HG03066 (cell line): ENCODE data around the gene C16orf87.

Source experiments
- ATAC-seq: cut with Tn5 transposase; IDR thresholded peaks from one replicate; pipeline ENCODE4 v1.9.1; 2021; ENCODE audit warnings: low read depth; ENCODE audit not compliant: unreplicated experiment

Gene C16orf87

DNA sequence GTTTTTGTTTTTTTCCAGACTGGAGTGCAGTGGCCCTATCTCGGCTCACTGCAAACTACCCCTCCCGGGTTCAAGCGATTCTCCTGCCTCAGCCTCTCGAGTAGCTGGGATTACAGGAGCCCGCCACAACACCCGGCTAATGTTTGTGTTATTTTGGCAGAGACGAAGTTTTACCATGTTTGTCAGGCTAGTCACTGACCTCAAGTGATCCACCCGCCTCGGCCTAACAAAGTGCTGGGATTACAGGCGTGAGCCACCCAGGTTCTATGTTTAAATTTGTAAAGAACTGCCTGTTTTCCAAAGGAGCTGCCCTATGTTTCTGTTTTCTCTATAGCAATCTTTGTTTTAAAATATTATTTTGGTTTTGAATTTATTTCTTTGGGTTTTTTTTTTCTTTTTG lies 13.8 kb upstream of the C16orf87 start:
- no peak for ATAC-seq

DNA sequence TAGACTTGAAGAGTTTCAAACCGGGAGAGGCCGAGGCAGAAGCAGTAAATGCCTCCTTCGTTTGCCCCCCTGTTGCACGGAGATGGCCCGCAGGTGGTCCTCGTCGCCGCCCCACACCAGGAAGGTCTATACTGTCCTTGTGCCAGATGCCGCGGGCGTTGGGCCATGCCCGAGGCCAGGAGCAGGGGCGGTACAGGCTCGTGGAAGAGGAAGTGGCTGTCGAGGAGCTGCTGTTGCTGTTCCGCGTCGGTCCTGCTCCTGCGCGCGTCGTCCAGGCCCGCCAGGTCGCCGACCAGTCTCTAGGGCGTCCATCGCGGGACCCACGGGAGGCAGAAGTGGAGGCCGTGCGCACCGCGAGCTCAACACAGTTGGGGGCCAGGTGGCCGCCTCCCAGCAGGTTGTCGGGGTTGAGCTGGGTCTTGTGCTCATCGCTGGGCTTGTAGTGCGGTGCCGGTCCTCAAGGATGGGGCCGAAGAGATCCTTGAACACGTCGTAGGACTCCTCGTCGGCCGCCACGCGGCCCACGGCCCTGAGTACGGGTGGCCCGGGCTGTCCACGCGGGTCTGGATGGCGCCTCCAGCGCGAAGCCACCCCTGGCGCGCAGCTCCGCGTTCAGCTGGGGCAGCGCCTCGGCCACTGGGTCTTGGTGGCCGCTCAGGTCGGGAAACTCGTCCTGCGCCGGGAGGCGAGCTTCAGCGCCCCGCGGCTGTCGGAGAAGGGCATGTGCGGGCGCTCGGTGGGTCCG lies 13.1 kb upstream of the C16orf87 start:
- ATAC-seq = no peak

DNA sequence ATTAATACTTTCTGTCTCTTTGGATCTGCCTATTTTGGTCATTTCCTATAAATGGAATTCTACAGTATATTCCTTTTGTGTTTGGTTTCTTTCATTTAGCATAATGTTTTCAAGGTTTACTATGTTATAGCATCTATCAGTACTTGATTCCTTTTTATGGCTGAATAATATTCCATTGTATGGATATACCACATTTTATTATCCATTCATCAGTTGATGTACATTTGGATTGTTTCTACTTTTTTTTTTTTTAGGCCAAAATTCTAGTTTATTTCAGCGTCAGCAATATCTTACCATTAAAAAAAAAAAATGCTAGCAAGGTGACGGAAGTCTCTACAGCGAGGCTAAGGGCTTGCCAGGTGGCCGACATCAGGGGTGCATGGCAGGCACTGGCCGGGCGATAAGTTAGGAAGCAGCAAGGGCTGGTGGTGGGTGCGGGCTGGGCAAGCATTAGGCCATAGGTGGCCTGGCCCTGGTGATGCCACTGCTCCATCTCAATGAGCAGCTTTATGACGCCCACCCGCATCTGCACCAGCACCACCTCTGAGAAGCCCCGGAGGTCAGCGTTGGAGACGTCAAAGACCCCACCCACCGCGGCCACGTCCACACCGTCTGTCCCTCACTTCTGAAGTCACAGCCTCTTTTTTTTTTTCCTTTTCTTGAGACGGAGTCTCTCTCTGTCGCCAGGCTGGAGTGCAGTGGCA lies 11.4 kb upstream of the C16orf87 start:
- no peak for ATAC-seq

DNA sequence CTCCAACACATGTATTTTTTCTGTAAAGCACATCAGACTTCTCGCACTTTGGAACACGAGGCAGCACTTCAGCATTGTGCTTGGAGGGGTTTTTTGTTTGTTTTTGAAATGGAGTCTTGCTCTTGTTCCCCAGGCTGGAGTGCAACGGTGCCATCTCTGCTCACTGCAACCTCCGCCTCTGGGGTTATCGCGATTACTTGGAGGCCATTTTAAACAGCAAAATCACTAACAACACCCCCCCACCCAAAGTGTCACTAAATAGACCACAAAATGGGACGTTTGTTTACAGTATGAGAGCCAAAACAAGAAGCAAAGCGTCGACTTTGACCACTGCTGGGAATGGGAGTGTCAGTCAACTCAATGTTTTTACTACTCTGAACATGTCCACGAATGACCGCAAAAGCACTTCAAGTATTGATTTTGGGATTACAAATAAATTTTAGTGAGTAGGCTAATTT lies 9.0 kb upstream of the C16orf87 start:
- ATAC-seq = no peak

DNA sequence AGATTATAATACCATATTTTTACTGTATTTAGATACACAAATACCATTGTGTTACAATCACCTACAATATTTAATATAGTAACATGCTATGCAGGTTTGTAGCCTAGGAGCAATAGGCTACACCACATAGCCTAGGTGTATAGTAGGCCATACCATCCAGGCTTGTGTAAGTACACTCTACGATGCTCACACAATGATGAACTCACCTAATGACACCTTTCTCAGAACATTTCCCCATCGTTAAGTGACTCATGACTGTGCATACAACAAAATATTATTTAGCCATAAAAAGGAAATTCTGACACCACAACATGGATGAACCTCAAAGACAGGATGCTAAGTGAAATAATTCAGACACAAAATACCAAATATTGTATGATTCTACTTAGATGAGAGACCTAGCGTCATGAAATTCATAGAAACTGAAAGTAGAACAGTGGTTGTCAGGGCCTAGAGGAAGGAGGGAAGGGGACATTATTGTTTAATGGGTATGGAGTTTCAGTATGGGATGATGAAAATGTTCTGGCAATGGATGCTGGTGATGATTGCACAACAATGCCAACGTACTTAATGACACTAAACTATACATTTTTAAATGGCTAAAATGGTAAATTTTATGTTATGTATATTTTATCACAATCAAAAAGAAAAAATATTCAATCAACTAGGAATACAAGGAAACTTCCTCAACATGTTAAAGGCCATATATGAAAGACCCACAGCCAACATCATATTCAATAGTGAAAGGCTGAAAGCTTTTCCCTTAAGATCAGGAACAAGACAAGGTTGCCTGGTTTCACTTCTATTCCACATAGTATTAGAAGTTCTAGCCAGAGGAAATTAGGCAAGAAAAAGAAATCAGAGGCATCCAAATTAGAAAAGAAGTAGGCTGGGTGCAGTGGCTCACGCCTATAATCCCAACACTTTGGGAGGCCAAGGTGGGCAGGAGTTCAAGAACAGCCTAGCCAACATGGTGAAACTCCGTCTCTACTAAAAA lies 5.9 kb upstream of the C16orf87 start:
- no peak for ATAC-seq

DNA sequence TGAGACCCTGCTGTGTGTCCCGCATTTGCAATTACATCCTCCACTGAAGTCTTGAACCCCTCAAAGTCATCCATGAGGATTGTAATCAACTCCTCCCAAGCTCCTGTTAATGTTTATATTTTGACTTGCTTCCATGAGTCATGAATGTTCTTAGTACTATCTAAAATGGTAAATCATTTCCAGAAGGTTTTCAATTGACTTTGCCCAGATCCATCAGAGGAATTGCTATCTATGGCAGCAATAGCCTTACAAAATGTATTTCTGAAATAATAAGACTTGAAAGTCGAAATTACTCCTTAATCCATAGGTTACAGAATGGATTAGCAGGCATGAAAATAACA lies 2.5 kb upstream of the C16orf87 start:
- no peak for ATAC-seq

DNA sequence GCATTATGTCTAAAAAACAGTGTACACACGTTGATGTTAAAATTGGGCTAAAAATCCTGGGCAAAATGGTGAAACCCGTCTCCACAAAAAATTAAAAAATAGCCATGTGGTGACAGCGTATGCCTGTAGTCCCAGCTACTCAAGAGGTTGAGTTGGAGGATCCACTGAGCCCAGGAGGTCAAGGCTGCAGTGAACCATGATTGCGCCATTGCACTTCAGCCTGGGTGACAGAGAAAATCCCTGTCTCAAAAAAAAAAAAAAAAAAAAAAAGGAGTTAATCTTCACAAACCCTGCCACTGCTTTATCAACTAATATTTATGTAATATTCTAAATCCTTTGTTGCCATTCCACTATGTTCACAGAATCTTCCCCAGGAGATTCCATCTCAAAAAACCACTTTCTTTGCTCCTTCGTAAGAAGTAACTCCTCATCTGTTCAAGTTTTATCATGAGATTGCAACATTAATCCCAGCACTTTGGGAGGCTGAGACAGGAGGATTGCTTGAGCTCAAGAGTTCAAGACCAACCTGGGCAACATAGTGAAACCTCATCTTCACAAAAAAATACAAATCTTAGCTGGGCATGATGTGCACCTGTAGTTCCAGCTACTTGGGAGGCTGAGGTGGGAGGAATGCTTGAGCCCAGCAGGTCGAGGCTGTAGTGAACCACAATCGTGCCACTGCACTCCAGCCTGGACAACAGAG lies 1.9 kb upstream of the C16orf87 start:
- ATAC-seq = no peak

DNA sequence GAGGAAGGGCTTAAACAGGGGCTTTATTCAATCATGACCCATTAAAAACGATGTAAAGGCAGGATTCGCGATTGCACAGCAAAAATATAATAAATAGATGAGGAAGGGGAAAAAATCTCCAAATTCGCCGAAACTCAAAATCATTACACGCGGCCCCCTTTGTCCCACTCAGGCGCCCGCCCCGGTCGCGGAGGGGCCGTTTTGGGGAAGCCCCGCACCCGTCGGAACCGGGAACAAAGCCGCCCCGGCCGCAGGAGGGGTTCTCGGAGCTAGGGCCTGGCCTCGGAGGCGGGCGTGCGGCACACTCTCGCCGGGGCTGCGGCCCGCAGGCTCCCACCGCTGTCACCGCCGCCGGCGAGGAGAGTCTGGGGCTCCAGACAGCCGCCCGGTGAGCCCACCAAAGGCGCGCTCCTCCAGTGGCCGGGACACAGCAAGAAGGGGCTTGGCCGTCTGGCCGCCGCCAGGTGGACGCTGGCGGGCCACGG lies 521 bp downstream of the C16orf87 start:
- peak; percentile 22 for ATAC-seq

DNA sequence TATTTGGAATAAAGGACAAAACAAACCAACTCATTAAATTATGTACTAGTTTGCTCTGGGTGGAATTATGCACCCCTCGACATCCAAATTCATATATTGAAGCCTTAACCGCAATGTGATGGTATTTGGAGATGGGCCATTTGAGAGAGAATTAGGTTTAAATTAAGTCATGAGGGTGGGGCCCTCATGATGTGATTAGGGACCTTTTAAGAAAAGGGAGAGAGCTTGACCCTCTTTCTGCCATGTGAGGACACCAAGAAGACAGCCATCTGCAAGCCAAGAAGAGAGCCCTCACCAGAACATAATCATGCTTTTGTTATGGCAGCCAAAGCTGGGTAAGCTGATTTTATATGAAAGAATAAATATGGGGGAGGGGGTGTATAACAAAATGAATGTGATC lies 2.0 kb downstream of the C16orf87 start:
- no peak for ATAC-seq

DNA sequence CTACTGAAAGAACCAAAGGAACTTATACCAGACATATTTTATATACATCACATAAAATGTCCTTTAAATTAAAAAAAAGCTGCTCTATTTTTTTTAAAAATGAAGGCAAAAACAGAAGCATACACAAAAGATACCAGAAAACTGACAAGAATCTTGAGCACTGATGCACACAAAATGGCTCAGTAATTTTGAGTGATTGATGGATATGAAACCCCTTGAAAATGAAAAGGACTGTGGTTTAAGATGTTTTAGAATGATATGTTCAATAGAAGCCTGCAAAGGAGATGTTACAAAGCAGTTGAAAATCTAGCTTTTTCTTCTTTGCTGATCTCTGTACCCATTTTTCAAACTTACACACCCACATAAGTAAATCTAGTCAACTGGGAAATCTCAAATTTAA lies 2.7 kb downstream of the C16orf87 start:
- no peak for ATAC-seq

DNA sequence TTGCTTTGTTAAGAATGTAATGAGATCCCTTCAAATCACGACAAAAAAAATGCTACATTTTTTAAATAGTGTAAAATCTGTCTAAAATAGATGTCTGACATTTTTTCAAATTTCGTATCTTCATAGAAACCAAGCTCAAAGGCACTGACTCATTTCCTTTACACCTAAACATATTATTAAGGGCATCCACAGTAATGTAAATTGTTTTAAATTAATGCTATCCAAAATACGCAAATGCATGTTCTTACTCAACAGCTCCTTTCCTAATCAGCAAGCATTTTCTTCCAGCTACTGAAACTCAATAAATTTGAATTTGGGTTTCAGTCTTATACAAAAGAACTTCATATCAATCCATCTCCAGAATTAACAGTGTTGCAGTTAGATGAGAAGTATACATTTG lies 4.3 kb downstream of the C16orf87 start:
- no peak for ATAC-seq

DNA sequence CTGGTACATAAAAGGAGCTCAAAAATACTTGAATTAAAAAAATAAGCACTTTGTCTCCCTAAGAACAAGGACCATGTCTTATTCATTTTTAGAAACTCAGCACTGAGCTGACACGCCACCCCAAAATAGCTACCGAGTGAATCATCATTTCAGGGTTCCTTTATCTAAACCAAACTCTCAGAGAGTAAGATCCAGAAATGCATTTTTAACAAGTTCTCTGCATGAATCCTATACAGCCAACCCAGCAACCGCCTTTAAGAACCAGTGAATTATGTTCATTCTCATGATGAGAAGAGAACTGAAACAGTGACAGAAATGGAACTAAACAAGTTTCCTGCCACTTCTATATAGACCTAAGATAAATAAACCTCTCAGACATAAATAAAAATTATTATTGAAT lies 8.7 kb downstream of the C16orf87 start:
- ATAC-seq = no peak

DNA sequence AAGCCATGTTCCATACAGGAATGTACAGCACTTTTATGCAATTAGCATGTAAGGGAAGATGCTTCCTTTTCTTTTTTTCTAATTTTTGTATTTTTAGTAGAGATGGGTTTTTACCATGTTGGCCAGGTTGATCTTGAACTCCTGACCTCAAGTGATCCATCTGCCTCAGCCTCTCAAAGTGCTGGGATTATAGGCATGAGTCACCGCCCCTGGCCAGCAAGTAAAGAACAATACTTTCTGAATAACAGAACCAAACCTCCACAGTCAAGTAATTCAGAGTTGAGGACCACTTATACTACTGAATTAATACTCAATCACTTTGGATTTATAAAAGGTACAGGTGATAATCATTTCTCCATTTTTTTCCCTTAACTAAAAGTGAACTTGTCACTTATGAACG lies 13.0 kb downstream of the C16orf87 start:
- ATAC-seq = no peak

DNA sequence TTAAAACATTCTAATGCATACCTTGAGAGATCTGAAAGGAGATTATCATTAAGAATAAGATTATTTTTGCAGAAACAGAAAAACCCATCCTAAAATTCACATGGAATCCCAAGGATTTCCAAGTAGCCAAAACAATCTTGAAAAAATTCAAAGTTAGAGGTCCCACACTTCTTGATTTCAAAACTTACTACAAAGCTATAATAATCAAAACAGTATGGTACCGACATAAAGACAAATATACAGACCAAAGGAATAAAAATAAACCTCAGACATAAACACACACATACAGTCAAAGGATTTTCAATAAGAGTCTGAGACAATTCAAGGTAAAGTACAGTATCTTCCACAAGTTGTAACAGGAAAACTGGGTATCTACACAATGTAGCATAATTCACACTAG lies 16.2 kb downstream of the C16orf87 start:
- no peak for ATAC-seq

DNA sequence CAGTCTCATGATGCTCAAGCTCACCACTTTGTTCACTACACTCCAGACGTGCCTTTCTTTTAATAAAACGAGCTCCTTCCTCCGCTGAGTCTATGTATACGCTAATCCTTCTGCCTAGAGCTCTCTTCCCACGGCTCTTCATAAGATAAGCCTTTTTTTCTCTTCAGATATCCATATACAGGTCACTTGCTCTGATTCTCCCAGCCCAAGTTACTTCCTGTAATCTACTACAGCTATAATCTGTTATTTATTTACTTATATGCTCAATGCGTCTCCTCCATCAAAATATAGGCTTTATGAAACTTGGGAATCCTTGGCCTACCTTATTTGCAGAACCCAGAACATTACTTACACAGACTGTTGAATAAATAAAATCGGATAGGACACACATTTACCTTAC lies 17.4 kb downstream of the C16orf87 start:
- no peak for ATAC-seq

DNA sequence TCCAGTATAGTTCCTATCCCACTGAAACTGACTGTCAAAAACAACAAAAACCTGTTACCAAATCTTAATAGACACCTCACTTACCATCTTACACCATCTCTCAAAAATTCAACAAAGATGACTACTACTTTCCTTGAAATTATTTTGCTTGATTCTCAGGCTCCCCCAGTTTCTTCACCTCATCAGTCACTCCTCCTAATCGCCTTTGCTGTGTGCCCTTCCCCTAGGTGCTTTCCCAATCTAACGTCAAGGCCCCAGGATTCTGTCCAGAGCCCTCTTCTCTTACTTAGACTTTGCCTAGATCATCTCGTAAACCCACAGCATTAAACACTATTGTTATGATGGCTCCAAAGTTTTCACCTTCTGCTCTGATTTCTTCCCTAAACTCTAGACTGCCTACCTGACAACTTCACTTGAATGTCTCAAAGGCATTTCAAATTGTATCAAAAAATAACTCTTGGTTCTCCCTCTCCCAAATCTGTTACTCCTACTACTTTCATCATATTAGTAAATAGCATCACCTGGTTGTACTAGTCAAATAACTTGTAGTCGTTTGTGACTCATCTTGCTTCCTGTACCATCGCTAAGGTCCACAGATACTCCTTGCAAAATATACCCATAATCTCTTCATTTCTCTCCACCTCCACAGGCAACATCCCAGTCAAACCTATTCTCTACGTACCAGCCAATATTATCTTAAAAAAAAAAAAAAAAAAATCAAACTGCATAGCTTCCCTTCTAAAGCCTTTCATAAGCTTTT lies 18.0 kb downstream of the C16orf87 start:
- no peak for ATAC-seq

DNA sequence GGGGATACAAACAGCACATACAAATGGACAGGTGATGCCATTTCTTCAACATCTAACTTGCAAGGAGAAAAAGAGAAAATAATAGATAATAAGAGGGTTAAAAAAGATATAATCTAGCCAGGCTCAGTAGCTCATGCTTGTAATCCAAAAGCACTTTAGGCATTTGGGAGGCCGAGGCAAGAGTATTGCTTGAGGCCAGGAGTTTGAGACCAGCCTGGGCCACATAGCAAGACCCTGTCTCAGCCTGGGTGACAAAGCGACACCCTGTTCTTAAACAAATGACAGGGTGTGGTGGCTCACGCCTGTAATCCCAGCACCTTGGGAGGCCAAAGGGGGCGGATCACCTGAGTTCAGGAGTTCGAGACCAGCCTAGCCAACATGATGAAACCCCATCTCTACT lies 19.3 kb downstream of the C16orf87 start:
- ATAC-seq = no peak

DNA sequence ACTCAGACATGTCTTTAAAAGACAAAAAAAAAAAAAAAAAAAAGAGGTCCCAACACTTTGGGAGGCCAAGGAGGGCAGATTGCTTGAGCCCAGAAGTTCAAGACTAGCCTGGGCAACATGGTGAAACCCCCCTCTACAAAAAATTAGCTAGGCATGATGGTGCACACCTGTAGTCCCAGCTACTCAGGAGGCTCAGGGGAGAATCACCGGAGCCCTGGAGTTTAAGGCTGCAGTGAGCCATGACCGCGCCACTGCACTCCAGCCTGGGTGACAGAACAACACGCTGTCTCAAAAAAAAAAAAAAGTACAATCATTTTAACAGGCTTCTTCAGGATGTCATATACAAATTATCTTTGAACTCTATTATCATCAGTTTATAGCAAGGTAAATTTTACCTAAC lies 22.0 kb downstream of the C16orf87 start:
- peak; percentile 59 for ATAC-seq

DNA sequence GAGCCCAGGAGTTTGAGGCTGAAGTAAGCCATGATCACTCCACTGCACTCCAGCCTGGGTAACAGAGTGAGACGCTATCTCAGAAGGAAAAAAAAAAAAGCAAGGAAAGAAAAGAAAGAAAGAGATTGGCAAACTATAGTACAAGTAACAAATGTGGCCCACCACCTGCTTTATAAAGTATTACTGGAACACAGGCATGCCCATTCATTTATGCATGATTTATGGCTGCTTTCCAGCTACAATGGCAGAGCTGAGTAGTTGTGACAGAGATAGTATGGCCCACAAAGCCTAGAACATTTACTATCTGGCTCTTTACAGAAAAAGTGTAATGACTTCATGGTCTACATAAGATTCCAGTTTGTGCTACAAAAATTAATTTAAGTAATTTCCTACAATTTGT lies 23.6 kb downstream of the C16orf87 start:
- no peak for ATAC-seq

DNA sequence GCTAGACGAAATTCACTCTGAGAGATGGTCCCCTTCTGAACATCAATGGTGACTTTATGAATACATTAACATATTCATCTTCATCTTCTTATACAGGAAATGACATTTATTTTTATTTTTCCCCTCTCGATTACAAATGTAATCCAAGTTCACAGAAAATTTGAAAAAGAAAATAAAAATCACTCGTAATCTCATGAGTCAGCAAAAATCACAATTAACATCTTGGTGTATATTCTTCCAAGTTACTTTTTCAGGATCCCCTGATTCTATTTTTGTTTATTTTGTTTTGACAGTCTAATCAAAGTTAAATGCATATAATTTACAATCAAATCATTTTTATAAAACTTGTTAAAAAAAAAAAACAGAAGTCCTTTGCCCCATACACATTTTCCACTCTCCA lies 27.6 kb downstream of the C16orf87 start:
- no peak for ATAC-seq
